Non-pigmented ciliary epithelial cell (primary cell): ENCODE data around the gene MPPE1.

Experiments
- DNase-seq: peaks from one replicate; pipeline ENCODE4 v3.0.0-alpha.2; 2010; ENCODE audit warnings: low read depth

The MPPE1 gene

GRCh38 chr18:11884396-11885030 lies 23.6 kb downstream of the MPPE1 start:
- no peak for DNase-seq

DNA sequence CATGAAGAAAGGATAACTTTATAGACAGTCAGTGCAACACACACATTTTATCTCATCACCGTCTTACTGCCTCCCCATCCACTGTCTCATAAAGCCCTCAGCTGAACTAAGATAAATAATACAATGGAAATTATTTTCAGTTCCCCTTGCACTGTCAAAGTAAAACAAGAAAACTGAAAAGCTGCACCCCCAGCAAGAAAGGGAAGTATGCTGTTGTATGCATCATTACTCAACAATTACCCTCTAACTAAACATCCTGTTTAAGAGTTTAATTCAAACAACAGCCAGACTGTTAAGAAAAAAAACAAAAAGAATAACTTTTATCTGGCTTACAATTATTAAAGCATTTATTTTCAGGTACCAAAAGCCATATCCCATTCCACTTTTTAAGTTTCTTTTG lies 25.0 kb downstream of the MPPE1 start:
- DNase-seq, result no peak

- no peak for DNase-seq
These were observed 25.5 kb downstream of the MPPE1 start for GRCh38 chr18:11882636-11883035.

DNA sequence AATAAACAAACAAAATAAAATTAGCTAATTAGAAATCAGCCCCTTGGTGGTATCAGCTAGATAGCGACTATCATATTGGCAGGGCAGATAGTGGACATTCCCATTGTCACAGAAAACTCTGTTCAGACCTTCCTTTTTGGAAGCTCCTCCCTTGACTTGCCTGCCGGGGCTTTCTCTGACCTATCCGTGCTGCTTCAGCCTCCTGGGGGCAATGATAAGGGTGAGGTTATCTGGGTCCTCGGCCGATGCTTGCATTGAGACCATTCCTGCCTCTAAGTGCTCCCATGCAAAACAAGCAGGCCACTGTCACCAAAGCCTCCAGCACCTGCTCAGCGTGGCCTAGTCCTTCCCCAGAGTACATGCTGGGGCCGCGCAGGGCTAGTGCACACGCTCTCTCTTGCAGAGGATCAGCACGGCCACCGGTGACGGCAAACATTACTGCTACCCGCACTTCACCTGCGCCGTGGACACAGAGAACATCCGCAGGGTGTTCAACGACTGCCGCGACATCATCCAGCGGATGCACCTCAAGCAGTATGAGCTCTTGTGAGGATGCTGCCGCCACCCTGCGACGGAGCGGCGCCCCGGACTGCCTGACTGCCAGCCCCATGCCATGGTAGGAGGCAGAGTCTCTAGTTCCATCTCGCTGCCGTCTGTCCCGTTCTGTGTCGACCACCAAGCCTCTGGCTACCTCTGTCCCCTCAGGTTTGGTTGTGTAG lies 27.4 kb downstream of the MPPE1 start:
- no peak for DNase-seq

DNA sequence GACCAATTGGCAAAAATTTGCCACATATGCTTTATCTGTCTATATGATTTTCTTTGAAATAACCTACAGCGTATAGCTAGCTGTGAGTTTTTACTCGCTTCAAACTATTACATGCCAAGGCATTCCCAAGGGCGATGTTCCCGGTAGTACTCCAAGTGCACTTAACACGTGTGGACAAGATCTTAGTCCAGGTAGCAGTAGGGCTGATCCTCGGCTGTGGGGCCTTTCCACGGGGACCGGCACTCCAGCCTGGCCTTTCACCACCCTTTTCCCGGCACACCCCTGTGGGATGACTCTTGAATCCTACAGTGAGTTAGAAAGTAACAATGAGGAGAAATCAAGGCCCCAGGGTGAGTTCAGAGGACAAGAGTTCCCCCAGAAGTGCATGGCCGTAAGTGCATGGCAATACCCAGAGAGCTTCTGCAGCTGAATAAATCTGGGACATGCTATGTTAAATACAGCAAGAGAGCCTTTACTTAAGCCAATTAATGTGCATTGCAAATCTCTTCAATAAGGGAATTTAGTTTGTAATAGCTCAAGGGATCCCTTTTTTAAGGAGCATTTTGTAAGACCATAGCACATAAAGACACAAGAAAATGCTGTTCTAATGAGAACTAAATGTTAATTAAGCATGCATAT lies 30.5 kb downstream of the MPPE1 start:
- no peak for DNase-seq

DNA sequence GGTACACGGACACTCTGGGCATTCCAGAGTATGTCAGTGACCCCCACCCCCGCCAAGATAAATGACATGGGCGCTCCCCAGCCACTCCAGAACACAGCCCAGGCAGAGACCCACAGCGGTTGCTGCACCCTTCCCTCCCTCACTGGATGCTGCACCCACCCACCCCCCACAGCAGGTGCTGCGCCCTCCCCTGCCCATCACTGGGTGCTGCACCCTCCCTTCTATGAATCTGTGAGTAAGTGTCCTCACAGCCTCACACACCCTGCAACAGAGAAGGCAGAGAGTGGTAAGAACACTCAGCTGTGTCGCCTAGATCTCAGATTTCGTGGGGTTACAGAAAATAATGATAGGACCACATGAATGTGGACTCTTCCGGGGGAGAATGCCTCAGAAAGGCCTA lies 33.4 kb downstream of the MPPE1 start:
- no peak for DNase-seq

DNA sequence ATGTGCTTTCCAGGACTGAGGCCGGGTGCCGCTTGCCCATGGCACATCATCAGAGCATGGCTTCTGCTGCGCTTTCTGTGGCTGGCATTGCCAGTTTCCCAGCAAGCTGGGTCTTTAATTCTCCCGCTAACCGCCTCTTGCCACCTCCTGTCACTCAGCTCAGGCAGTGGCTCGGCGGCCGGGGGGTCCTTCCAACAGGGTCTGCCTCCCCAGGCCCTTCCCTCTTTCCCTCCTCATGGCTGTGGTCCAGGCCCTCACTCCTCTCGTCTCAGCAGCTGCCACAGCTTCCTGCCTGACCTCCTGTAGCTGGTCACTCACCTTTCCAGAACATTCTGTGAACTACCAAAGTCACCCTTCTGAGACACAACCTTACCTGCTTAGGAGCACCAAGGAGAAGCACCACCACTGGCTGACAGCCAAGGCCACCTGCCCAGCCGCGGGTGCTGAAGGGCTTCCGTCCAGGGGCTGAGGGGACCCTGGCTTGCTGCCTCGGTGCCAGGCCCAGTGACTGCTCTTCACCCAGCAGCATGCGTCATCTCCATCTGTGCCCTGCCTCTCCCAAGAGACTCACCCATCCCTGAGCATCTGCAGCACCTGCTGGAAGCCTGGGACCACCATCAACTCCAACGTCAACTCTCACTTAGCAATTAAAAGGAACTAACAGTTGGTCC lies 34.3 kb downstream of the MPPE1 start:
- DNase-seq, result no peak

DNA sequence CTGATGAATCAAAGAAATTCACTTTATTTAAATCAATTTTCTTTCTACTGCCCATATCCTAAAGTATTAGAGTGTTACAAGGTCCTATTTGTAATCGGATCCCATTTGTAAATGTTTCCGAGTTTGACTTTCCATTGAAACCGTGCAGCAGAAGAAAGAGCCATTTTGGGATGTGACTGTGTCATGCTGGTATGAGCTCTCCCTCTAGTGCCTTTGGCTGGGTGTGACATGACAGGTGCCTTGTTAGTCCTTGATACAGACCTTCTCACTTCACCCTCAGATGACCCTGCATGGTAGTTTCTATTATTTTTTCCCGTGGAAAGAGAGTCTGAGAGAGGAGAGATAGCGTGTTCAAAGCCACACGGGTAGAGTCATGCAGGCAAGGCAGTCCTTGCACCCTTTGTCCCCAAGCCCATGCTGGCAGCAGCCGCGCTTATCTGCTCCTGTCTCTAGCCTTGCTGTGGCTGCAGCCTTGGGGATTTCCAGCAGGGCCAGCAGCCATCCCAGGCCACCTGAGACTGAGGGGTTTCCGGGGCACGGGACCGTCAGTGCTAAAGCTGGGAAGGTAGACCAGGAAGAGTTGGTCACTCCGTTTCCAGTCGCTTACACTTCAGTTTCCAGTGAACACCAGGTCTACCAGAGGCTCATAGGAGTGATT lies 35.5 kb downstream of the MPPE1 start:
- DNase-seq, result no peak

DNA sequence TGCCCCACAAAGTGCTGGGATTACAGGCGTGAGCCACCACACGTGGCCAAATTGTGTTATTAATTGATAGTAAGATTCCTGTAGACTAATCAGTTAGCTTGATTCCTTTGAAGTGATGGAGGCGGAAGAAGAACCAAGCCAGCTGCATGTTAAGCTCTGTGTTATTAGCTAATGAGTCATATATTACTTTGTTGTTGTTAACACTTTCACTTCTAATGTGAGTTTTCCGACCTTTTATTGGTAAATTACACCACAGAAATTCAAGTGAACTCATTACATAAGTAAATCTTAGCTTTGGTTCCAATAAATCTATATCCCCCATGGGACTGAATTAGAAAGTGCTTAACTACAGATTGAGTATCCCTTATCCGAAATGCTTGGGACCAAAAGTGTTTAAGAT lies 36.6 kb downstream of the MPPE1 start:
- no peak for DNase-seq

DNA sequence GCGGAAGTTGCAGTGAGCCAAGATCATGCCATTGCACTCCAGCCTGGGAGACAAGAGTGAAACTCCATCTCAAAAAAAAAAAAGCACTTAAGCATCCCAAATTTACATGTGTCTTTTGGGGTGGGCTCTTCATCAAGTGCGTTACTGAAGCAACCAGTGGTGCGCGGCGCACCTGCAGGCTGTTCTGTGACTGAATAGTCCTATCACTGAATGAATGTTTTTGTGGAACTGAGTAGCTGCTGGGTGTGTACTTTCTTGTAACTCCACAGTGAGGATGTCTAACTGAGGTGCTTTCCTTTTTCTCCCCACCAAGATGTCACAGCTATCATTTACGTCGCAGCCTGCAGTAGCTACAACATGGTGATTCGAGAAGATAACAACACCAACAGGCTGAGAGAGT lies 39.9 kb downstream of the MPPE1 start:
- DNase-seq, result no peak

DNA sequence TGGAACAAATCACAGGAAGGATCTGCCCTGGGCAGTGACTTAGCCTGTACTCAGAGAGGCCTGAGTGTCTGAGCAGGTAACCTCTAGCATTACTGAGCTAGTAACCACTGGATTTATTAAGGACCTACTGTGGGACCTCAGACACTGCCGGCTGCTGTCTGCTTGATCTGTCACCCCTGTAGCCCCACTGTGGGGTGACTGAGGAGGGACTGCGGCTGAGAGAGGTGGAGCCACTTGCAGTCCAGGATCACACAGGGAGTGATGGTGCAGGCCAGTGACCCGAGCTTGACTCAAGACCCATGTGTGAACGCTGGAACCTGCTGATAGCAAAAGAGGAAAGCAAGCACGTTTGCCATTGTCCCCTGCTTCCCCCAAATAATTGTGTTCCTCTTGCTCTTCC lies 41.4 kb downstream of the MPPE1 start:
- DNase-seq, result no peak

DNA sequence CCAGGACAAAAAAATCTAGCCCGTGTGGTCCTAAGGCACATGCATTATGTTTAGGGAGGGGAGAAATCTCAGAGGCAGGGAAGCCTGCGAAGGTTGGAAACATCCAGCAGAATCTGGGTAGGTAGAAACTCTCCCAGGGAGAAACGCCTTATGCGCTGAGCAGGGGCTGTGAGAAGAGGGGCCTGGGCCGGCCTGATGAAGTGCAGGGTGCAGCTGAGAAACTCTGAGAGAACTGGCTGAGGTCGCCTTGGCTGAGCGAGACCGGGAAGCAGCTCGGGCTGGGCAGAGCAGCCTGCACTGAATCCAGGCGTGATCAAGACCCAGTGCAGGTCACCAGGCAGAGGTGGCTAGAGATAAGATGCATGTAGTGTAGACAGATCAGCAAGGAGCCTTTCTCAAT lies 41.8 kb downstream of the MPPE1 start:
- no peak for DNase-seq

- DNase-seq, result no peak
These were observed 43.0 kb downstream of the MPPE1 start for GRCh38 chr18:11865071-11865470.

GRCh38 chr18:11864471-11864870 lies 43.6 kb downstream of the MPPE1 start:
- DNase-seq, result no peak

- DNase-seq, result no peak
These were observed 45.5 kb downstream of the MPPE1 start for GRCh38 chr18:11862468-11863137.

DNA sequence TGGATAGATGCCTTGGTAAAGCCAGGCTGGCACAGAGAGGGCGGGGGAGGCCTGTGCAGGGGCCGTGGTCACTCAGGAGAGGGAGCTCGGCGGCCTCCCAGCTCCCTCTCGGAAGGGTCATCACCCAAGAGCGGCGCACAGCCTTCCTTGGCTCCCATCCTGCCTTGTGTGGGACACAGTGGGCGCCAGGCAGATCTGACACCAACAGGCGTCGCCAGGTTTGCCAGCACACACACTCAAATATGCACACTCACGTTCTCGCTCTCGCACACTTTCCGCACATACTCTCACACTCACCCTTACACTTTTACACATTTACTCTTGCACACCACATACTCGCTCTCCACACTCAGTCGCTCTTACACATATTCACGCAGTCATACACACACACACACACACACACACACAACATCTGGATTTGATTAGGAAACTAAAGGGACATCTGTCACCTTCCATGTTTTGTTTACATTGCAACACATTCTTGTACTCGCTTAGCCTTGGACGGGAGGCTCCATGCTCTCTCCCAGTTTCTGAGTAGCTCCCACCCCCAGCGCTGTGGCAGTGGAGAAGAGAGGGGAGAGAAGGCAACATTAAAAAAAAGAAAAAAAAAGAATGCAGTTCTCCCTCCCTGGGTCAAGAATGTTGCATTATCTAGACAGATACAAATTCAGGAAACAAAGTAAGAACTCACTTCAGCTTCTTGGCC lies 46.4 kb downstream of the MPPE1 start:
- no peak for DNase-seq

DNA sequence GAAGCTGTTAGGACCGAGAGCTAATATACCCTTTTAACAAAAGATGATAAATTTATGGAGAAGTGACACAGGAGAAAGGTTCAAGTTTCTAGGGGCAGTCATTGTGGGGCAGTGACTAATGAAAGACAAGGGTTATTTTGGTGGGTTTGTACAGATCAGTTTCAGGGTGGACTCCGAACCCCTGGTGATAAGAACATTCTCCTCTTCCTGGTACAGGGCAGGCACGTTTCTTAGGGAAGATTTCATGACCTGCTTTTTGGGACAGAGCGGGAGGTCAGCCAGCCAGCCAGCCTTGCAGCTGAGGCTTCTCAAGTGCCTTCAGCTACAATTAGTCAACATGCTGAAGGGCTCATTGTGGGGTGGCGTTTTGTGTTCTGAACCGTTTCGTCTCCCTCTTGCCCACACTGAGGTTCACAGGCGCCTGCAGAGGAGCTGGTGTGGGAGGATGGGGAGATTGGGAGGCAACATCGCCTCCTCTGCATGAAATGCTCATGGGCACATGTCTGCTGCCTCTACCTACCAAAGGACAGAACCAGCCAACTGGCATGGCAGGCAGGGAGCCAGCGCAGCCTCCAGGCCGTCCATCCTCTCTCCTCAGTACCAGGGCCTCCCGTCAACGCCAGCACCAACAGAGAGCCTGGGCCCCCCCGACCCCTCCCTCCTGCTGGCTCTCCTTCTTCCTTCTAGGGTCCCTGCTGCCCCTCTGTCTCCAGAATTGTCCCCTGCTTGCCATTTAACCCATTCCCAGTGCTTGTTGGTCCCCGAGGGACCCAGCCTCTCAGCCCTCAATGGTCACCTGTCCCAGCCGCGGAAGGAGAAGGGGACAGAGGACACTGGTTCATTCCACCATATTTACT lies 47.3 kb downstream of the MPPE1 start:
- DNase-seq, result no peak

DNA sequence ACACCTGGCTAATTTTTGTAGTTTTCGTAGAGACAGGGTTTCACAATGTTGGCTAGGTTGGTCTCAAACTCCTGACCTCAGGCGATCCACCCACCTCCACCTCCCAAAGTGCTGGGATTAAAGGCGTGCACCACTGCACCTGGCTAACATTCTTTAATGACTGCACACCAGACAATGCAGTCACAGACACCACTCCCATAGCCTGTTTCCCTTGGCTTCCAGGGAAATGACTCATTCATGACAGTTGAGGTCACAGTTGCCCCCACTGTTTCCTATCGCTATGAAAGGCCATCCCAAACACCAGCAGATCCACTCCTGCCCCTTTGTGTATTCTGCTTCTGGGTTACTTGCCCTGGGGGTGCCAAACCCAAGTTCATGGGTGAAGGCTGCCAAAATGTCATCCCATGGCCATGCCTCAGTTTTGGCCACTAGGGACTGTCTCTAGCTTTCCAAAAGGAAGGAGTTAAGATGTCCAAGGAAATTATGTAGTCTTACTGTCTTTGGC lies 48.2 kb downstream of the MPPE1 start:
- peak; percentile 60 for DNase-seq

GRCh38 chr18:11859282-11859830 lies 48.8 kb downstream of the MPPE1 start:
- no peak for DNase-seq
